WI38 (cell line): ENCODE data around the gene GYS2.

Experiments used
- H3K4me3 ChIP-seq: 2 replicates; pipeline ENCODE4 v1.5.1; 2011; ENCODE audit warnings: low read depth, mild to moderate bottlenecking, control low read depth, low read length
- TF ChIP-seq, protein P1 (sequence below): IDR thresholded peaks from 2 replicates; pipeline ENCODE4 v1.5.1; 2012; ENCODE audit warnings: low read depth, mild to moderate bottlenecking, control low read depth, low read length

GYS2 gene

DNA sequence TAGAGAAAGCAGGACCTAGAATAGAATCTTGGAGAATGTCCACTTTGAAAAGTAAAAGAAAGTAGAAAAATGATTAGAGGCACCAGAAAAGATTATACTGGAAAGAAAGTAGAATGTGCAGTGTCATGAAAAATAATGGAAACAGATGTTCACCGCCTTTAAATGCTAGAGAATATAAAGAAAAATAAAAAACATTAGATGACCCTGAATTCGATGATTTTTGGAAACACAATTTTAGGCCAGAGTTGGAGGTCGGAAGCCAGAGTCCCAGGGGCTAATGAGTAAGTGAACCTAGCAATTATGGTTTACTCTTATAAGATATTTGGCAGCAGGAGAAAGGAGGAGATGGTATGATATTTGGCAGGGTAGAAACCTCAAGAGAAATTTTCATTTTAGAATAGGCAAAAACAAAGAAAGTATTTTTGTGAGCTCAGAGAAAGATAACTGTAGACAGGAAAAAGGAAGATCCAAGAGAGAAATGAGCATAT, 37.7 kb downstream of the GYS2 start:
- no peak overlapping the region for H3K4me3 ChIP-seq
- TF ChIP-seq, protein P1, sequence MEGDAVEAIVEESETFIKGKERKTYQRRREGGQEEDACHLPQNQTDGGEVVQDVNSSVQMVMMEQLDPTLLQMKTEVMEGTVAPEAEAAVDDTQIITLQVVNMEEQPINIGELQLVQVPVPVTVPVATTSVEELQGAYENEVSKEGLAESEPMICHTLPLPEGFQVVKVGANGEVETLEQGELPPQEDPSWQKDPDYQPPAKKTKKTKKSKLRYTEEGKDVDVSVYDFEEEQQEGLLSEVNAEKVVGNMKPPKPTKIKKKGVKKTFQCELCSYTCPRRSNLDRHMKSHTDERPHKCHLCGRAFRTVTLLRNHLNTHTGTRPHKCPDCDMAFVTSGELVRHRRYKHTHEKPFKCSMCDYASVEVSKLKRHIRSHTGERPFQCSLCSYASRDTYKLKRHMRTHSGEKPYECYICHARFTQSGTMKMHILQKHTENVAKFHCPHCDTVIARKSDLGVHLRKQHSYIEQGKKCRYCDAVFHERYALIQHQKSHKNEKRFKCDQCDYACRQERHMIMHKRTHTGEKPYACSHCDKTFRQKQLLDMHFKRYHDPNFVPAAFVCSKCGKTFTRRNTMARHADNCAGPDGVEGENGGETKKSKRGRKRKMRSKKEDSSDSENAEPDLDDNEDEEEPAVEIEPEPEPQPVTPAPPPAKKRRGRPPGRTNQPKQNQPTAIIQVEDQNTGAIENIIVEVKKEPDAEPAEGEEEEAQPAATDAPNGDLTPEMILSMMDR, result no peak

DNA sequence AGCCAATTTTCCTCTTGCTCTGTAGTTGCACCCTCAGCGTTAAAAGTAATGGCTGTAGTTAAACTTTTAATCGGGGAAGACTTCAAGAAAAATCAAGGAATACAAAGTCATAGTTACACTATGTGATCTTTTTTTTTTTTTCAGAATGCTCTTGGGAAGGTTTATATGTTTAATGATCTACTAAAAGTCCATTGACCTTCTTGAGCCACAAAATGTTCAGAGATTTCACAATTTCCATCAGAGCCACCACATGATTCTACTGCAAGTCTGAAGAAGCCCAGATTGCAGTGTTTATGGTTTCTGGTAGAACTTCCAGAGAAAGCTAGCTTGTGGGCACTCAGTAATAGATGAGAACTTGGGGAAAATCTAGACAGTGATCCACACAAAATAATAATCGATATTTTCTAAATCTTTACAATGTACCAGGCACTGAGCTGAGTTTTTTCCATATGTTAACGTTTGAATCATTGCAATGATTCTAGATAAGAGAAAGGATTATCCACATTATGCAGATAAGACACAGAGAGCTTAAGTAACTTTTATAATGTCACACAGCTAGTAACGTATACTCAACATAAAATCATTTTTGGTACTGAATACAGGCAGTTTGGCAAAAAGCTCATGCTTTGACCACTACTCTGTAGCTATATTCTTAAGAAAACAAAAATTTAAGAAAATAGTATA, 38.3 kb downstream of the GYS2 start:
- TF ChIP-seq, protein P1, result no peak
- H3K4me3 ChIP-seq, result no peak overlapping the region

DNA sequence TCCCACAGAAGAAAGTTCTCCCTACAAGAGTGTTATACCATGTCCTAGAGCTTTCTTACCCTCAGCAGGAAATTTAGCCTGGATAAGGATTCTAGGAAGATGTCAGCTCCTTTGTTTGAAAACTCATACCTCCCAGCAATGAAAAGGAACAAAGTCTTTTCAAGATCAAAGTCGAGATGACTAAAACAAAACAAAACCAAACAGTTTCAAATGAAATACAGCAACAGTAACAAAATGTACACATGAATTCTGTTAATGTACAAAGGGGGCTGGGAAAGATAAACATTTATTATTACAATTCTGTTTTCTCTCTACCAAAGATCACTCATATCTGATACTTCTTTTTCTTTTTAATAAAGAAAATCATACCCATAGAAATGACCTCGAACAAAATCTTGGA, 41.8 kb downstream of the GYS2 start:
- TF ChIP-seq, protein P1, result no peak
- no peak overlapping the region for H3K4me3 ChIP-seq

DNA sequence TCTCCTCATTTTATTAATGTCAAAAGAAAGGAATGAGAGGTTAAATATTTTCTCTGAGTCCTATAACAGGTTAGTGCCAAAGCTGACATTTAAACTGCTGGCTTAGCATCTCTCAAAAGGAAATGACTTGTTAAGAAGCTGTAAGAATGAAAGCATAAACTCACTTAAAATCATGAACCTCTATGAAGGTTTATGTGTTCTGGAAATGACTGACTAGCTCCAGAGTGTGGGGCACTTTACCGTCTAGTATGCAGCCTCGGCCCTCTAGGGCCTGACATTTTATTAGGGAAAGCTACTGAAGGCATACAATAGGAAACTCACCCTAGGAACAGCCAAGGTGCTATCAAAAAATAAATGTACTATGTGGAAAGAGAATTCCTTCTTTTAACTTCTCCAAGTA, 43.5 kb downstream of the GYS2 start:
- H3K4me3 ChIP-seq, result no peak overlapping the region
- TF ChIP-seq, protein P1, result no peak

DNA sequence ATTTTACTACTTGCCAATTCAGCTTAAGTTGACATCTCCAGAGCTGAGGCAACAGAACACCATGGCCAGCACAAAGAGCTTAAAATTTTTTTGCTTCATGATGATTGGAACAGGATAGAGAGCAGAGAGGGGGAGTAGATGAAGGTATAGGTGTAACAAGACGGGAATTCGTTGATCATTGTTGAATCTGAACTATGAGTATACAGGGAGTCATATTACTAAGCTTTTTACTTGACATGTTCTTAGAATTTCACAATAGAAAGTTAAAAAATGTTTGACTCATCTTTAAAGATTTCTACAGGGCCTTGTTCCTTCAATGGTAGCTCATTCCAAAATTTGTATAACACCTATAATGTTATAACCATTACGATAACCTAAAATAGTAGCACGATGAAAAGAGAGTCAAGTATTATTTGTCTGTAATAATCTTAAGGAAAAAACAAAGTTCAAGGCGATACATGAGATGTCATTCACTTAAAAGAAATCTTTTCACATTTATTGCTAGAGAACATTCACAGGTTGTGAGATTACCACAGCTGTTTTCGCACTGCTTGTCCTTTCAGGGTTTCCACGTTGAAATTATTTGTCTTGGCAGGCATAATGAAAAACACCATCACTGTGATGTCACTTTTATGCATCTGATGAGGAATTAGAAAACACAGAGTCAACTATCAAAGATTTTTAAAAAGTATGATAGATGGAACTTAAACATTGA, 44.6 kb downstream of the GYS2 start:
- TF ChIP-seq, protein P1, result no peak
- no peak overlapping the region for H3K4me3 ChIP-seq

DNA sequence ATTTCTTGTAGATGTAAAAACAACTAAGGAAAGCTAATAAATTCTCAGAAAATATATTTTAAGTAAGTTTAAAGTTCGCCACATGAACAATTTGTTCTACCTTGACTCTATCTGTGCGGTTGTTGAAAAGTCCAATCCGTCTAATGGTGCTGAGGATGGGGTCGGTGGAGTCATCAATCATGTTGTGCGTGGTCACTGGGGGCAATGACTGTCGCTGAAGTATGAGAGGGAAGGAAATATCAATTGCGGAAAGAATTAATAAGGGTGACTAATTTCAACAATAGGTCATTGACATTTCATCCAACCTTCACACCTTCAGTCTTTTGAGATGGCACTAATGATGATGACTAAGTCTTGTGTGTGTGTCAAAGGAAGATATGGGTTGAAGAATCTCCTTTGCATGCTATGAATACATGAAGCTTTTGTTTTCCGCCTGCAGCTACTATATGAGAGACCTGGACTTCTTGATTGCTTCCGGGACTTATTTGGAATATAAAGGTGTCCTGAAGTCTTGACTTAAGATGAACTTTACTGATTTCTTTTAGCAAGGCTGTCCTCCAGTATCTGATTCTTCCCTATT, 46.5 kb downstream of the GYS2 start:
- TF ChIP-seq, protein P1, result no peak
- no peak overlapping the region for H3K4me3 ChIP-seq

DNA sequence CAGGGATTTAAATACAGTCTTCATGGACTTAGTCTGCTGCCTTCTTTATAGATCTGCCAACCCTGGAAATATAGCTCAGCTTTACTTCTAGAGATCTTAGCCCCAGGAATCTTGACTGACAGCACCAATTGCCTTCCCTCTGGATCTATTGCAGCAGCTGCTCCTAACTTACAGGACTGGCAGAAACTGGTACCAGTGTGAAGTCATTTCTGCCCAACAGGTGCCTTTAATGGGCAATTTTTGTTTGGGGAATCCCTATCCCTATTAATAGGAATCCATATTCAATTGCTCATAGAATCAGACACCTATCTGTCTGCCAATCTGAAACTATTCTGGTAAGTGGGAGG, 51.3 kb downstream of the GYS2 start:
- no peak overlapping the region for H3K4me3 ChIP-seq
- TF ChIP-seq, protein P1, result no peak
